HG02981 (cell line): ENCODE measurements around the gene DUOXA2.
"Not testable (repeated sequence)": the region's sequence is repeated elsewhere in the genome, so short reads cannot be mapped to it uniquely, and the experiment has no call there.

Source experiments
- ATAC-seq: cut with Tn5 transposase; IDR thresholded peaks from one replicate; pipeline ENCODE4 v1.9.1; 2021; ENCODE audit warnings: mild to moderate bottlenecking, moderate library complexity; ENCODE audit not compliant: unreplicated experiment

DUOXA2 gene

GRCh38 chr15:45134682-45135604 is 20.8 kb downstream of the DUOXA2 start:
- no peak for ATAC-seq

- not testable (repeated sequence) for ATAC-seq
Observed at GRCh38 chr15:45135705-45136377, 21.7 kb downstream of the DUOXA2 start.

- no peak for ATAC-seq
Observed at GRCh38 chr15:45136378-45136764, 22.2 kb downstream of the DUOXA2 start.

- no peak for ATAC-seq
Observed at GRCh38 chr15:45137703-45138102, 23.6 kb downstream of the DUOXA2 start.

- no peak for ATAC-seq
Observed at GRCh38 chr15:45138814-45139765, 25.0 kb downstream of the DUOXA2 start.

- no peak for ATAC-seq
Observed at GRCh38 chr15:45139770-45140169, 25.6 kb downstream of the DUOXA2 start.

GRCh38 chr15:45140557-45141250 is 26.6 kb downstream of the DUOXA2 start:
- ATAC-seq, result no peak

GRCh38 chr15:45141386-45141785 is 27.3 kb downstream of the DUOXA2 start:
- ATAC-seq, result no peak

GRCh38 chr15:45143056-45143455 is 28.9 kb downstream of the DUOXA2 start:
- ATAC-seq, result no peak

- no peak for ATAC-seq
Observed at GRCh38 chr15:45143946-45144345, 29.8 kb downstream of the DUOXA2 start.

- no peak for ATAC-seq
Observed at GRCh38 chr15:45144775-45145174, 30.6 kb downstream of the DUOXA2 start.

GRCh38 chr15:45146405-45146804 is 32.3 kb downstream of the DUOXA2 start:
- ATAC-seq, result no peak

- no peak for ATAC-seq
Observed at GRCh38 chr15:45147606-45148005, 33.5 kb downstream of the DUOXA2 start.

- no peak for ATAC-seq
Observed at GRCh38 chr15:45148076-45149059, 34.2 kb downstream of the DUOXA2 start.

GRCh38 chr15:45149060-45149459 is 34.9 kb downstream of the DUOXA2 start:
- no peak for ATAC-seq

- no peak for ATAC-seq
Observed at GRCh38 chr15:45150481-45150880, 36.4 kb downstream of the DUOXA2 start.

GRCh38 chr15:45150997-45151396 is 36.9 kb downstream of the DUOXA2 start:
- ATAC-seq, result no peak

GRCh38 chr15:45151998-45152828 is 38.1 kb downstream of the DUOXA2 start:
- ATAC-seq, result no peak
